A549 (cell line): ENCODE data around the gene LARGE1.

Experiments used
- CTCF ChIP-seq: fragments of >200 bp; sonication (Bioruptor Twin); formaldehyde crosslinking; IDR thresholded peaks from 3 replicates; pipeline ENCODE4 v1.5.1; 2016
- EHMT2 ChIP-seq: fragments of 200-600 bp; sonication (generic); IDR thresholded peaks from 2 replicates; pipeline ENCODE4 v1.6.1; 2016; ENCODE audit warnings: antibody characterized with exemption, low read depth, mild to moderate bottlenecking, moderate library complexity
- EP300 ChIP-seq, 2 experiments: fragments of >200 bp; sonication (Bioruptor Twin); formaldehyde crosslinking; IDR thresholded peaks; 2 replicates in 1 of 2; 3 replicates in 1 of 2; pipeline ENCODE4 v1.6.1; 2016 to 2017
- HMGXB4 ChIP-seq: fragments of 250-450 bp; sonication (Bioruptor Pico); IDR thresholded peaks from 2 replicates; pipeline ENCODE4 v1.5.0; 2021; ENCODE audit warnings: mild to moderate bottlenecking, moderate library complexity, borderline replicate concordance
- MAX ChIP-seq: IDR thresholded peaks from 2 replicates; pipeline ENCODE4 v1.6.1; 2012
- POLR2A ChIP-seq: IDR thresholded peaks from 2 replicates; pipeline ENCODE4 v1.6.1; 2012; ENCODE audit warnings: mild to moderate bottlenecking, low read length
- RFX5 ChIP-seq: fragments of 450-650 bp; IDR thresholded peaks from 2 replicates; pipeline ENCODE4 v1.7.1; 2014; ENCODE audit warnings: antibody characterized with exemption, mild to moderate bottlenecking, moderate library complexity
- SREBF2 ChIP-seq: fragments of 450-650 bp; IDR thresholded peaks from 2 replicates; pipeline ENCODE4 v1.6.1; 2014; ENCODE audit warnings: mild to moderate bottlenecking, moderate library complexity

- TF ChIP-seq SREBF2: no peak
- no peak for TF ChIP-seq HMGXB4 (CRISPR knock-in tag)
- TF ChIP-seq EP300 (IDR thresholded peaks at IDR 0.05): no peak
- TF ChIP-seq RFX5: no peak
- no peak for TF ChIP-seq CTCF
- TF ChIP-seq MAX: no peak
- no peak for TF ChIP-seq POLR2A
- TF ChIP-seq EHMT2: no peak
Measured at GRCh38 chr22:33925194-33925593, 4.9 kb upstream of the LARGE1 start.
